ENCODE data around the gene TRAK2.

GRCh38 chr2:201440182-201440581 is 11.1 kb downstream of the TRAK2 start:
- TF ChIP-seq EZH2 (IDR thresholded peaks at IDR 0.05; ENCODE audit: low read length, unreplicated experiment) (no peak), CTCF (conservative IDR thresholded peaks at IDR 0.05; ENCODE audit: low read depth, low read length) (no peak), EZH2phosphoT487 (IDR thresholded peaks at IDR 0.05; ENCODE audit: borderline replicate concordance, low read length) (no peak)
